HEK293 (cell line): ENCODE measurements around the gene FBXL13.

Experiments used
- ZBTB21 ChIP-seq: fragments of 450-650 bp; formaldehyde crosslinking; IDR thresholded peaks from 2 replicates; pipeline ENCODE4 v1.5.1; 2017; ENCODE audit warnings: missing biosample characterization, missing genetic modification characterization
- ZNF10 ChIP-seq: fragments of 450-650 bp; formaldehyde crosslinking; IDR thresholded peaks from 2 replicates; pipeline ENCODE4 v1.5.1; 2017; ENCODE audit warnings: missing biosample characterization, missing genetic modification characterization
- ZNF561 ChIP-seq: fragments of 450-650 bp; IDR thresholded peaks from 2 replicates; pipeline ENCODE4 v1.5.1; 2018; ENCODE audit warnings: missing biosample characterization, missing genetic modification characterization, borderline replicate concordance
- ZNF76 ChIP-seq: fragments of 450-650 bp; formaldehyde crosslinking; IDR thresholded peaks from 2 replicates; pipeline ENCODE4; 2016; ENCODE audit warnings: low read depth, missing biosample characterization, missing genetic modification characterization, borderline replicate concordance
- TF ChIP-seq, protein P1 (sequence below): fragments of 450-650 bp; formaldehyde crosslinking; IDR thresholded peaks from 2 replicates; pipeline ENCODE4 v1.5.1; 2016; ENCODE audit warnings: missing biosample characterization, missing genetic modification characterization
- TF ChIP-seq, protein P2 (sequence below): fragments of 450-650 bp; formaldehyde crosslinking; IDR thresholded peaks from 2 replicates; pipeline ENCODE4 v1.5.1; 2016; ENCODE audit warnings: missing biosample characterization, missing genetic modification characterization

DNA sequence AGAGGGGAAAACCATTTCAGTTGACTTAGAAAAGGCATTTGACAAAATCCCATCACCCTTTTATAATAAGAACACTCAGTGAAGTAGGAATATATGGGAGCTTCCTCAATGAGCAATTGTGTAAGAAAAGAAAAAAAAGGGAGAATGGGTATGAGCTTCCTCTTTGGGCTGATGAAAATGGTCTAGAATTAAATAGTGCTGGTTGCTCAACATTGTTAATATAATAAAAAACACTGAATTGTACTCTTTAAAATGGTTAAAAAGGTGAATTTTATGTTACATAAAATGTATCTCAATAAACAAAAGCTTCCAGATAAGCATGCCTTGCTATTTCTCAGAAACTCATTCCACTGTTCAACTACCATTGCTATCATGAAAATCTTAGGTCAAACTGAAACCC, 121.2 kb downstream of the FBXL13 start:
- TF ChIP-seq, protein P1, sequence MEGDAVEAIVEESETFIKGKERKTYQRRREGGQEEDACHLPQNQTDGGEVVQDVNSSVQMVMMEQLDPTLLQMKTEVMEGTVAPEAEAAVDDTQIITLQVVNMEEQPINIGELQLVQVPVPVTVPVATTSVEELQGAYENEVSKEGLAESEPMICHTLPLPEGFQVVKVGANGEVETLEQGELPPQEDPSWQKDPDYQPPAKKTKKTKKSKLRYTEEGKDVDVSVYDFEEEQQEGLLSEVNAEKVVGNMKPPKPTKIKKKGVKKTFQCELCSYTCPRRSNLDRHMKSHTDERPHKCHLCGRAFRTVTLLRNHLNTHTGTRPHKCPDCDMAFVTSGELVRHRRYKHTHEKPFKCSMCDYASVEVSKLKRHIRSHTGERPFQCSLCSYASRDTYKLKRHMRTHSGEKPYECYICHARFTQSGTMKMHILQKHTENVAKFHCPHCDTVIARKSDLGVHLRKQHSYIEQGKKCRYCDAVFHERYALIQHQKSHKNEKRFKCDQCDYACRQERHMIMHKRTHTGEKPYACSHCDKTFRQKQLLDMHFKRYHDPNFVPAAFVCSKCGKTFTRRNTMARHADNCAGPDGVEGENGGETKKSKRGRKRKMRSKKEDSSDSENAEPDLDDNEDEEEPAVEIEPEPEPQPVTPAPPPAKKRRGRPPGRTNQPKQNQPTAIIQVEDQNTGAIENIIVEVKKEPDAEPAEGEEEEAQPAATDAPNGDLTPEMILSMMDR (tag by site-specific recombination) = no peak
- TF ChIP-seq, protein P2, sequence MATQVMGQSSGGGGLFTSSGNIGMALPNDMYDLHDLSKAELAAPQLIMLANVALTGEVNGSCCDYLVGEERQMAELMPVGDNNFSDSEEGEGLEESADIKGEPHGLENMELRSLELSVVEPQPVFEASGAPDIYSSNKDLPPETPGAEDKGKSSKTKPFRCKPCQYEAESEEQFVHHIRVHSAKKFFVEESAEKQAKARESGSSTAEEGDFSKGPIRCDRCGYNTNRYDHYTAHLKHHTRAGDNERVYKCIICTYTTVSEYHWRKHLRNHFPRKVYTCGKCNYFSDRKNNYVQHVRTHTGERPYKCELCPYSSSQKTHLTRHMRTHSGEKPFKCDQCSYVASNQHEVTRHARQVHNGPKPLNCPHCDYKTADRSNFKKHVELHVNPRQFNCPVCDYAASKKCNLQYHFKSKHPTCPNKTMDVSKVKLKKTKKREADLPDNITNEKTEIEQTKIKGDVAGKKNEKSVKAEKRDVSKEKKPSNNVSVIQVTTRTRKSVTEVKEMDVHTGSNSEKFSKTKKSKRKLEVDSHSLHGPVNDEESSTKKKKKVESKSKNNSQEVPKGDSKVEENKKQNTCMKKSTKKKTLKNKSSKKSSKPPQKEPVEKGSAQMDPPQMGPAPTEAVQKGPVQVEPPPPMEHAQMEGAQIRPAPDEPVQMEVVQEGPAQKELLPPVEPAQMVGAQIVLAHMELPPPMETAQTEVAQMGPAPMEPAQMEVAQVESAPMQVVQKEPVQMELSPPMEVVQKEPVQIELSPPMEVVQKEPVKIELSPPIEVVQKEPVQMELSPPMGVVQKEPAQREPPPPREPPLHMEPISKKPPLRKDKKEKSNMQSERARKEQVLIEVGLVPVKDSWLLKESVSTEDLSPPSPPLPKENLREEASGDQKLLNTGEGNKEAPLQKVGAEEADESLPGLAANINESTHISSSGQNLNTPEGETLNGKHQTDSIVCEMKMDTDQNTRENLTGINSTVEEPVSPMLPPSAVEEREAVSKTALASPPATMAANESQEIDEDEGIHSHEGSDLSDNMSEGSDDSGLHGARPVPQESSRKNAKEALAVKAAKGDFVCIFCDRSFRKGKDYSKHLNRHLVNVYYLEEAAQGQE (tag by site-specific recombination) = no peak
- TF ChIP-seq ZNF10 (tag by site-specific recombination) = no peak
- TF ChIP-seq ZBTB21 (tag by site-specific recombination) = no peak
- no peak for TF ChIP-seq ZNF561 (tag by site-specific recombination)
- no peak for TF ChIP-seq ZNF76 (tag by site-specific recombination)
